ENCODE results near the gene ZNF808. TPM values are rescaled to one million over a fixed set of nuclear protein-coding genes. Genes with fewer than 3 reads are reported as not detected.

The ZNF808 gene
- total and polyA plus RNA-seq, 9 of the 15 experiments (the other 6 are each of a cell fraction or from before 2014, with no cell fraction given) = 3.1 to 20.1 (median 10.9) TPM

- TF ChIP-seq NCOA4 (IDR thresholded peaks at IDR 0.05; ENCODE audit: partially characterized antibody) (no peak), SIN3A (IDR thresholded peaks at IDR 0.05; ENCODE audit: borderline replicate concordance in 2 of 2, control insufficient read depth in 1 of 2, low read depth in 2 of 2, low read length in 2 of 2) (peak; percentile 36 to 53; a peak in 1 of 4 replicates), TSC22D4 (tag; IDR thresholded peaks at IDR 0.05) (no peak), NCOA1 (IDR thresholded peaks at IDR 0.05; ENCODE audit: low read depth) (no peak), FOXP4 (CRISPR knock-in tag; IDR thresholded peaks at IDR 0.05; ENCODE audit: borderline replicate concordance) (no peak), POLR2AphosphoS5 (IDR thresholded peaks at IDR 0.05; ENCODE audit: control insufficient read depth, insufficient read depth, low read depth, low read length) (peak; percentile 80), NEUROD1 (IDR thresholded peaks at IDR 0.05; ENCODE audit: borderline replicate concordance, low read depth, low read length, partially characterized antibody) (no peak), TEAD1 (CRISPR knock-in tag; IDR thresholded peaks at IDR 0.05) (no peak), CREBBP (IDR thresholded peaks at IDR 0.05; ENCODE audit: low read depth, low read length) (no peak), ZNF140 (CRISPR knock-in tag; IDR thresholded peaks at IDR 0.05) (no peak), MLLT1 (IDR thresholded peaks at IDR 0.05) (no peak), KDM2B (CRISPR knock-in tag; IDR thresholded peaks at IDR 0.05) (0 out of 2 replicates have a peak, but pooled peaks have one; percentile 5), SUPT5H (IDR thresholded peaks at IDR 0.05) (peak; percentile 85), PREB (CRISPR knock-in tag; IDR thresholded peaks at IDR 0.05) (no peak), ETV6 (IDR thresholded peaks at IDR 0.05; ENCODE audit: borderline replicate concordance in 1 of 2, low read depth in 2 of 2, low read length in 1 of 2) (no peak), ETV6 (CRISPR knock-in tag; IDR thresholded peaks at IDR 0.05; ENCODE audit: borderline replicate concordance) (no peak), SMAD2 (IDR thresholded peaks at IDR 0.05; ENCODE audit: low read depth, low read length) (no peak), CREM (IDR thresholded peaks at IDR 0.05; ENCODE audit: low read depth) (peak; percentile 32; the same call in 1 of the 2 replicates), ZNF699 (CRISPR knock-in tag; IDR thresholded peaks at IDR 0.05; ENCODE audit: insufficient replicate concordance) (no peak), XRCC3 (IDR thresholded peaks at IDR 0.05) (no peak), HNRNPLL (IDR thresholded peaks at IDR 0.05; ENCODE audit: low read depth, low read length, poor library complexity, severe bottlenecking) (no peak)
Observed at GRCh38 chr19:52601025-52601973, 73.8 kb downstream of the ZNF808 start (continued).
